HG02943 (cell line): Measurements from ENCODE around the gene PUS7.
"Not testable (repeated sequence)": the region's sequence is repeated elsewhere in the genome, so short reads cannot be mapped to it uniquely, and the experiment has no call there.

Experiments used
- ATAC-seq: cut with Tn5 transposase; IDR thresholded peaks from one replicate; pipeline ENCODE4 v1.9.1; 2021; ENCODE audit warnings: mild to moderate bottlenecking, low read depth, moderate library complexity; ENCODE audit not compliant: unreplicated experiment

The PUS7 gene

GRCh38 chr7:105521717-105522463 lies at the start of gene PUS7:
Gene PUS7, minus strand, starts transcription at chr7:105522271. Its CDS starts 13,759 bp downstream, at chr7:105508512.
- peak; percentile 78 for ATAC-seq

GRCh38 chr7:105567821-105568220 lies 45.8 kb upstream of the PUS7 start:
- ATAC-seq = no peak

- no peak for ATAC-seq
Measured at GRCh38 chr7:105567024-105567423, 45.0 kb upstream of the PUS7 start.

GRCh38 chr7:105565190-105565589 lies 43.1 kb upstream of the PUS7 start:
- ATAC-seq = no peak

GRCh38 chr7:105559926-105560325 lies 37.9 kb upstream of the PUS7 start:
- ATAC-seq = no peak

- no peak for ATAC-seq
Measured at GRCh38 chr7:105538339-105538738, 16.3 kb upstream of the PUS7 start.

- ATAC-seq = no peak
Measured at GRCh38 chr7:105532709-105533460, 10.8 kb upstream of the PUS7 start.

GRCh38 chr7:105531792-105532671 lies 10.0 kb upstream of the PUS7 start, which contains the start of gene RINT1:
Gene RINT1, plus strand, starts transcription at chr7:105532201. Its CDS starts 115 bp downstream, at chr7:105532316.
- peak; percentile 94 for ATAC-seq

- no peak for ATAC-seq
Measured at GRCh38 chr7:105530546-105530945, 8.5 kb upstream of the PUS7 start.

GRCh38 chr7:105530126-105530525 lies 8.1 kb upstream of the PUS7 start:
- no peak for ATAC-seq

- ATAC-seq = not testable (repeated sequence)
Measured at GRCh38 chr7:105527737-105528136, 5.7 kb upstream of the PUS7 start.

- ATAC-seq = no peak
Measured at GRCh38 chr7:105524840-105525239, 2.8 kb upstream of the PUS7 start.

- ATAC-seq = not testable (repeated sequence)
Measured at GRCh38 chr7:105524423-105524822, 2.4 kb upstream of the PUS7 start.

- peak; percentile 38 for ATAC-seq
Measured at GRCh38 chr7:105521027-105521716, 899 bp downstream of the PUS7 start.

GRCh38 chr7:105520620-105521019 lies 1.5 kb downstream of the PUS7 start:
- ATAC-seq = not testable (repeated sequence)

GRCh38 chr7:105519353-105519752 lies 2.7 kb downstream of the PUS7 start:
- ATAC-seq = no peak

GRCh38 chr7:105515610-105516009 lies 6.5 kb downstream of the PUS7 start:
- ATAC-seq = not testable (repeated sequence)

GRCh38 chr7:105512926-105513526 lies 9.0 kb downstream of the PUS7 start:
- ATAC-seq = no peak

- ATAC-seq = no peak
Measured at GRCh38 chr7:105512415-105512814, 9.7 kb downstream of the PUS7 start.

- ATAC-seq = no peak
Measured at GRCh38 chr7:105502173-105502572, 19.9 kb downstream of the PUS7 start.
